ENCODE results near the gene FRG1. TPM values are rescaled to one million over a fixed set of nuclear protein-coding genes. Genes with fewer than 3 reads are reported as not detected.
"Not testable (repeated sequence)": the region's sequence is repeated elsewhere in the genome, so short reads cannot be mapped to it uniquely, and the experiment has no call there.

Gene FRG1
- total and polyA plus RNA-seq, 2 donors from 2014 or later, result 43.2 to 60.6 TPM

GRCh38 chr4:189921058-189921457, 19.6 kb upstream of the FRG1 start:
- Histone ChIP-seq H3K36me3 (ENCODE audit: control insufficient read depth in 2 of 3, insufficient read depth in 3 of 3, low read length in 3 of 3) (no peaks in the 10 kb centered on the region), H3K9me3 (ENCODE audit: control insufficient read depth in 2 of 3, insufficient read depth in 1 of 3, low read length in 3 of 3) (no peaks in the 10 kb centered on the region), H3K27me3 (ENCODE audit: control insufficient read depth, insufficient read depth, low read length) (no peaks in the 10 kb centered on the region), H3K4me1 (ENCODE audit: control insufficient read depth in 2 of 3, insufficient read depth in 2 of 3, low read depth in 1 of 3, low read length in 3 of 3) (no peaks in the 10 kb centered on the region), H3K9ac (ENCODE audit: low read length in 3 of 3) (no peak overlapping the region), H3K27ac (ENCODE audit: low read depth in 2 of 2, low read length in 2 of 2) (no peak overlapping the region), H3K4me3 (ENCODE audit: low read length in 3 of 3) (no peak overlapping the region)
- intact Hi-C loops (cut with DNase I), result no loop called here
- TF ChIP-seq, protein P1, sequence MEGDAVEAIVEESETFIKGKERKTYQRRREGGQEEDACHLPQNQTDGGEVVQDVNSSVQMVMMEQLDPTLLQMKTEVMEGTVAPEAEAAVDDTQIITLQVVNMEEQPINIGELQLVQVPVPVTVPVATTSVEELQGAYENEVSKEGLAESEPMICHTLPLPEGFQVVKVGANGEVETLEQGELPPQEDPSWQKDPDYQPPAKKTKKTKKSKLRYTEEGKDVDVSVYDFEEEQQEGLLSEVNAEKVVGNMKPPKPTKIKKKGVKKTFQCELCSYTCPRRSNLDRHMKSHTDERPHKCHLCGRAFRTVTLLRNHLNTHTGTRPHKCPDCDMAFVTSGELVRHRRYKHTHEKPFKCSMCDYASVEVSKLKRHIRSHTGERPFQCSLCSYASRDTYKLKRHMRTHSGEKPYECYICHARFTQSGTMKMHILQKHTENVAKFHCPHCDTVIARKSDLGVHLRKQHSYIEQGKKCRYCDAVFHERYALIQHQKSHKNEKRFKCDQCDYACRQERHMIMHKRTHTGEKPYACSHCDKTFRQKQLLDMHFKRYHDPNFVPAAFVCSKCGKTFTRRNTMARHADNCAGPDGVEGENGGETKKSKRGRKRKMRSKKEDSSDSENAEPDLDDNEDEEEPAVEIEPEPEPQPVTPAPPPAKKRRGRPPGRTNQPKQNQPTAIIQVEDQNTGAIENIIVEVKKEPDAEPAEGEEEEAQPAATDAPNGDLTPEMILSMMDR (IDR thresholded peaks at IDR 0.05; ENCODE audit: borderline replicate concordance, extremely low read depth, insufficient read depth), result no peak
- DNase-seq, result no peak
- peak; percentile 47 for FAIRE-seq

GRCh38 chr4:189926742-189927141, 13.9 kb upstream of the FRG1 start:
- not testable (repeated sequence) for DNase-seq; H3K27ac ChIP-seq (ENCODE audit: low read depth in 2 of 2, low read length in 2 of 2); FAIRE-seq

GRCh38 chr4:189941005-189941450, 356 bp downstream of the FRG1 start:
- intact Hi-C loops (cut with DNase I), result no loop called here

More at GRCh38 chr4:189926742-189927141, 13.9 kb upstream of the FRG1 start:
- H3K36me3 ChIP-seq (ENCODE audit: control insufficient read depth in 2 of 3, insufficient read depth in 3 of 3, low read length in 3 of 3); H3K9me3 ChIP-seq (ENCODE audit: control insufficient read depth in 2 of 3, insufficient read depth in 1 of 3, low read length in 3 of 3); H3K4me3 ChIP-seq (ENCODE audit: low read length in 3 of 3); H3K9ac ChIP-seq (ENCODE audit: low read length in 3 of 3); H3K27me3 ChIP-seq (ENCODE audit: control insufficient read depth, insufficient read depth, low read length); intact Hi-C loops (cut with DNase I); H3K4me1 ChIP-seq (ENCODE audit: control insufficient read depth in 2 of 3, insufficient read depth in 2 of 3, low read depth in 1 of 3, low read length in 3 of 3): not testable (repeated sequence)

GRCh38 chr4:189942412-189942811, 1.7 kb downstream of the FRG1 start:
- FAIRE-seq; intact Hi-C loops (cut with DNase I); DNase-seq; H3K9ac ChIP-seq (ENCODE audit: low read length in 3 of 3); H3K27me3 ChIP-seq (ENCODE audit: control insufficient read depth, insufficient read depth, low read length); H3K4me3 ChIP-seq (ENCODE audit: low read length in 3 of 3); H3K9me3 ChIP-seq (ENCODE audit: control insufficient read depth in 2 of 3, insufficient read depth in 1 of 3, low read length in 3 of 3); H3K36me3 ChIP-seq (ENCODE audit: control insufficient read depth in 2 of 3, insufficient read depth in 3 of 3, low read length in 3 of 3); H3K27ac ChIP-seq (ENCODE audit: low read depth in 2 of 2, low read length in 2 of 2); H3K4me1 ChIP-seq (ENCODE audit: control insufficient read depth in 2 of 3, insufficient read depth in 2 of 3, low read depth in 1 of 3, low read length in 3 of 3): not testable (repeated sequence)

More at GRCh38 chr4:189941005-189941450, 356 bp downstream of the FRG1 start:
- H3K27ac ChIP-seq (ENCODE audit: low read depth in 2 of 2, low read length in 2 of 2), result peak overlapping the region; percentile 71 to 88
- H3K27me3 ChIP-seq (ENCODE audit: control insufficient read depth, insufficient read depth, low read length), result no peaks in the 10 kb centered on the region
- TF ChIP-seq, protein P1 (IDR thresholded peaks at IDR 0.05; ENCODE audit: borderline replicate concordance, extremely low read depth, insufficient read depth), result no peak
- FAIRE-seq (no peak), DNase-seq (no peak)
- H3K4me1 ChIP-seq (ENCODE audit: control insufficient read depth in 2 of 3, insufficient read depth in 2 of 3, low read depth in 1 of 3, low read length in 3 of 3), result peaks cover 0 to 5% (median 0%) of the 10 kb centered on the region in 3 donors
- no peaks in the 10 kb centered on the region for H3K36me3 ChIP-seq (ENCODE audit: control insufficient read depth in 2 of 3, insufficient read depth in 3 of 3, low read length in 3 of 3)
- H3K9me3 ChIP-seq (ENCODE audit: control insufficient read depth in 2 of 3, insufficient read depth in 1 of 3, low read length in 3 of 3), result peaks cover 0 to 1% (median 0%) of the 10 kb centered on the region in 3 donors
- peak overlapping the region; percentile 63 to 83 (median 81) for H3K9ac ChIP-seq (ENCODE audit: low read length in 3 of 3)
- H3K4me3 ChIP-seq (ENCODE audit: low read length in 3 of 3), result peak overlapping the region; percentile 84 to 95 (median 91)

DNA sequence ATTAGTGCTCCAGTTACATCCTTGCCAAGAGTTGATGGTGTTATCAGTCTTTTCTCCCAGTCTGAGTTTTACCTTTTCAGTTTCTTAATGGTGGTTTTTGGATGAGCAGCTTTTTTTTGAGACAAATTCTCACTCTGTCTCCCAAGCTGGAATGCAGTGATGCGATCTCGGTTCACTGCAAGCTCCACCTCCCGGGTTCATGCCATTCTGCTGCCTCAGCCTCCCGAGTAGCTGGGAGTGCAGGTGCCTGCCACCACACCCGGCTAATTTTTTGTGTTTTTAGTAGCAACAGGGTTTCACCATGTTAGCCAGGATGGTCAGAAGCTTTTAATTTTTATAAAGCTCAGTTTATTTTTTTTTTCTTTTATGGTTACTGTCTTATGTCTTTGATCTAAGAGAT, 3.4 kb downstream of the FRG1 start:
- H3K9me3 ChIP-seq (ENCODE audit: control insufficient read depth in 2 of 3, insufficient read depth in 1 of 3, low read length in 3 of 3); DNase-seq; H3K4me3 ChIP-seq (ENCODE audit: low read length in 3 of 3); intact Hi-C loops (cut with DNase I); H3K4me1 ChIP-seq (ENCODE audit: control insufficient read depth in 2 of 3, insufficient read depth in 2 of 3, low read depth in 1 of 3, low read length in 3 of 3); FAIRE-seq; H3K36me3 ChIP-seq (ENCODE audit: control insufficient read depth in 2 of 3, insufficient read depth in 3 of 3, low read length in 3 of 3); H3K9ac ChIP-seq (ENCODE audit: low read length in 3 of 3); H3K27ac ChIP-seq (ENCODE audit: low read depth in 2 of 2, low read length in 2 of 2); H3K27me3 ChIP-seq (ENCODE audit: control insufficient read depth, insufficient read depth, low read length): not testable (repeated sequence)

DNA sequence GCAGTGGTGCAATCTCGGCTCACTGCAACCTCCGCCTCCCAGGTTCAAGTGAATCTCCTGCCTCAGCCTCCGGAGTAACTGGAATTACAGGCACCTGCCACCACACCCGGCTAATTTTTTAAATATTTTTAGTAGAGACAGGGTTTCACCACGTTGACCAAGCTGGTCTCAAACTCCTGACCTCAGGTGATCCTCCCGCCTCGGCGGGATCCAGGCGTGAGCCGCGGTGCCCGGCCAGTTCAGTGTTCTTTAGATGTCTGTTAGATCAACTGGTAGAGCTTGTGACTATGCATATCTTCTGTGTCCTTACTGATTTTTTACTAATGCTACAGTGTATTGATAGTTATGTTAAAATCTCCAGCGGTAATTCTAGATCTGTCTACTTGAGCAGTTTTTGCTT, 6.2 kb downstream of the FRG1 start:
- H3K27me3 ChIP-seq (ENCODE audit: control insufficient read depth, insufficient read depth, low read length); H3K4me1 ChIP-seq (ENCODE audit: control insufficient read depth in 2 of 3, insufficient read depth in 2 of 3, low read depth in 1 of 3, low read length in 3 of 3); FAIRE-seq; H3K9me3 ChIP-seq (ENCODE audit: control insufficient read depth in 2 of 3, insufficient read depth in 1 of 3, low read length in 3 of 3); DNase-seq; H3K27ac ChIP-seq (ENCODE audit: low read depth in 2 of 2, low read length in 2 of 2); intact Hi-C loops (cut with DNase I); H3K36me3 ChIP-seq (ENCODE audit: control insufficient read depth in 2 of 3, insufficient read depth in 3 of 3, low read length in 3 of 3); H3K9ac ChIP-seq (ENCODE audit: low read length in 3 of 3); H3K4me3 ChIP-seq (ENCODE audit: low read length in 3 of 3): not testable (repeated sequence)

DNA sequence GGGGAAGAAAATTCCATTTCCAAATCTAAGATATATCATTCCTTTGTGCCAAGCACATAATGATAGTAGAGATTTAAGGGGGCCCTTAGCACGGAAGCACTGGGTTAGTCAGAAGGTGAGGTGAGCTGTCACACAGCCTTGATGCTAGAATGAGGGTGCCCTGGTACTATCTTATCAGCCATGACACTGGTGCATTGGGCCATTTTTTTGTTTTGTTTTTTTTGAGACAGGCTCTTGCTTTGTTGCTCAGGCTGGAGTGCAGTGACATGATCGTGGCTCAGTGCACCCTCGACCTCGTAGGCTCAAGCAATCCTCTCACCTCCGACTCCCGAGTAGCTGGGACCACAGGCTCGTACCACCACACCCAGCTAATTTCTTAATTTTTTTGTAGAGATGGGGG, 7.8 kb downstream of the FRG1 start:
- intact Hi-C loops (cut with DNase I); FAIRE-seq; H3K9ac ChIP-seq (ENCODE audit: low read length in 3 of 3); H3K36me3 ChIP-seq (ENCODE audit: control insufficient read depth in 2 of 3, insufficient read depth in 3 of 3, low read length in 3 of 3); H3K4me1 ChIP-seq (ENCODE audit: control insufficient read depth in 2 of 3, insufficient read depth in 2 of 3, low read depth in 1 of 3, low read length in 3 of 3); H3K27ac ChIP-seq (ENCODE audit: low read depth in 2 of 2, low read length in 2 of 2); H3K27me3 ChIP-seq (ENCODE audit: control insufficient read depth, insufficient read depth, low read length); H3K4me3 ChIP-seq (ENCODE audit: low read length in 3 of 3); H3K9me3 ChIP-seq (ENCODE audit: control insufficient read depth in 2 of 3, insufficient read depth in 1 of 3, low read length in 3 of 3); DNase-seq: not testable (repeated sequence)
